Cardiac fibroblast (primary cell): Measurements from ENCODE around the gene KDM6A.

Experiments used
- DNase-seq, 2 donors: peaks; one replicate each; pipeline versions ENCODE4 v3.0.0 to v3.0.0-alpha.2; 2010; ENCODE audit warnings: low read depth in 2 of 2
- H3K4me3 ChIP-seq, 2 donors: replicated peaks in 1 of 2; 1 replicate in 1 of 2; 2 replicates in 1 of 2; pipeline ENCODE4 v1.5.1; 2011; ENCODE audit warnings: low read depth in 2 of 2, low read length in 2 of 2, mild to moderate bottlenecking in 2 of 2, moderate library complexity in 1 of 2
- TF ChIP-seq, protein P1 (sequence below): IDR thresholded peaks from one replicate; pipeline ENCODE4 v1.5.1; 2011; ENCODE audit warnings: low read depth, mild to moderate bottlenecking, low read length, inconsistent platforms

KDM6A gene

DNA sequence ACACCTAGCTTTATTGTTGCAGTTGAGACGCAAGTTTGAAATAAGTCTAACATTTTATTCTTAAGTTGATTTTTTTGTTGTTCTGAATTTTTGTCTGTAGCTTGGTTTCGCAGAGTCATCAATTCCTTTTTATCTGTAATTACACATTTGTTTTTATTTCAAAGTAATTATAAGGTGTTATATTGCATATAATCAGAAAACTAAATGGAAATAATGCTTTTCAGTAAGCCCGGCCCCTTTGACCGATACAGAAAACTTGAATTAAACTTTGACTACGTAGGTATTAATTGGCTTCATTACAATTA is 2.1 kb downstream of the KDM6A start:
- H3K4me3 ChIP-seq, result peak overlapping the region; percentile 66
- TF ChIP-seq, protein P1, sequence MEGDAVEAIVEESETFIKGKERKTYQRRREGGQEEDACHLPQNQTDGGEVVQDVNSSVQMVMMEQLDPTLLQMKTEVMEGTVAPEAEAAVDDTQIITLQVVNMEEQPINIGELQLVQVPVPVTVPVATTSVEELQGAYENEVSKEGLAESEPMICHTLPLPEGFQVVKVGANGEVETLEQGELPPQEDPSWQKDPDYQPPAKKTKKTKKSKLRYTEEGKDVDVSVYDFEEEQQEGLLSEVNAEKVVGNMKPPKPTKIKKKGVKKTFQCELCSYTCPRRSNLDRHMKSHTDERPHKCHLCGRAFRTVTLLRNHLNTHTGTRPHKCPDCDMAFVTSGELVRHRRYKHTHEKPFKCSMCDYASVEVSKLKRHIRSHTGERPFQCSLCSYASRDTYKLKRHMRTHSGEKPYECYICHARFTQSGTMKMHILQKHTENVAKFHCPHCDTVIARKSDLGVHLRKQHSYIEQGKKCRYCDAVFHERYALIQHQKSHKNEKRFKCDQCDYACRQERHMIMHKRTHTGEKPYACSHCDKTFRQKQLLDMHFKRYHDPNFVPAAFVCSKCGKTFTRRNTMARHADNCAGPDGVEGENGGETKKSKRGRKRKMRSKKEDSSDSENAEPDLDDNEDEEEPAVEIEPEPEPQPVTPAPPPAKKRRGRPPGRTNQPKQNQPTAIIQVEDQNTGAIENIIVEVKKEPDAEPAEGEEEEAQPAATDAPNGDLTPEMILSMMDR, result no peak
- no peak for DNase-seq

DNA sequence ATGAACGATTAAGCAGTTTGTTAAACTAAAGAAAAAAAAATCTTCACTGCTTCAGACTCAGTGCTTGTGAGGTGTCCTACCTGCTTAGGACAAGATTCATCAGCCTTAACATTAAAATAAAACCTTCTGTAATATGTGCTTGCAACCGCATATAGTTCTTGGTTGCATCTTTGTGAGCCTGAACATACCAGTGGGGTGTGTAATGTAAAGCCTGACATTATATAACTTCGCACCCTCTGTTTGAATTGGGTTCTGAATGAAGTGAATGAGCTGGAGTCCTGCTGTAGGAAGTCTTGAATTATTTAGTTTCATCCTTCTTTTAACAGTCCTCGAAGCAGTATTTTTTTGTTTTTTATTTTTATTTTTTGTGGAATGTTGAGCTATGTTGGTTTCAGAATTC is 3.1 kb downstream of the KDM6A start:
- TF ChIP-seq, protein P1, result no peak
- DNase-seq, result peak in 1 of 2 donors; percentile 24
- peak overlapping the region in 1 of 2 donors; percentile 18 for H3K4me3 ChIP-seq

DNA sequence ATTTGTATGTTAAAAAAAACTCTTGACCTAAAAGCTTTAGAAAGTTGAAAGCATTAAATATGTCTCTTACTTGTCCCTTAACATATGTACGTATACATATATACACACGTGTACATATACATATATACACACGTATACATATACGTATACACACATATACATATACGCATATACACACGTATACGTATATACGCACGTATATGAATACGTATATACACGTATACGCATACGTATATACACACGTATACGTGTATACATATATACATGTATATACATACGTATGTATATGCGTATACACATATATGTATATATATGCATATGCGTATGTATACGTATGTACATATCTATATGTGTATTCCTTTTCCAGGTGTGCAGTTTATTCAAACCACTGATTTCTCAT is 3.8 kb downstream of the KDM6A start:
- H3K4me3 ChIP-seq, result no peak overlapping the region
- TF ChIP-seq, protein P1, result no peak
- no peak for DNase-seq

DNA sequence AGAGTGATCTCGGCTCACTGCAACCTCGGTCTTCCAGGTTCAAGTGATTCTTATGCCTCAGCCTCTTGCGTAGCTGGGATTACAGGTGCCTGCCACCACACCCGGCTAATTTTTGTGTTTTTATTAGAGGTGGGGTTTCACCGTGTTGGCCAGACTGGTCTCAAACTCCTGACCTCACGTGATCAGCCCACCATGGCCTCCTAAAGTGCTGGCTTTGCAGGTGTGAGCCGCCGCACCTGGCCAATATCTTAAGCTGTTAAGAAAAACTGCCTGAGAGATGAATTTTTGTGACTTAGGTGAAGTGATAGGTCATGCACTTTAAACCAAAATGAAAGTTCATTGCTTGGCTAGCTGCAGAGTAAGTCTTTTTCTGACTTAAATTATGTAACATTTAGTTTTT is 5.8 kb downstream of the KDM6A start:
- no peak overlapping the region for H3K4me3 ChIP-seq
- no peak for DNase-seq
- TF ChIP-seq, protein P1, result no peak

DNA sequence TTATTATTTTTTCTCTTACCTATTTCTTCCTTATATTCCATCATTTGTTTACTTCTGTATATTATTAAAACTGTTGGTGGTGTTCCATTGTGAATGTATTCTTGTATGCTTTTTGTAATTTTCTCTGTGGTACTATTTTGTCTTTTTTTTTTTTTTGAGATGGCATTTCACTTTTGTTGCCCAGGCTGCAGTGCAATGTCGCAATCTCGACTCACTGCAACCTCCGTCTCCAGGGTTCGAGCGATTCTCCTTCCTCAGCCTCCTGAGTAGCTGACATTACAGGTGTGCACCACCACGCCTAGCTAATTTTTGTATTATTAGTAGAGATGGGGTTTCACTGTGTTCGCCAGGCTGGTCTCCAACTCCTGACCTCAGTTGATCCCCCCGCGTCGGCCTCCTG is 8.6 kb downstream of the KDM6A start:
- DNase-seq, result no peak
- TF ChIP-seq, protein P1, result no peak
- no peak overlapping the region for H3K4me3 ChIP-seq

DNA sequence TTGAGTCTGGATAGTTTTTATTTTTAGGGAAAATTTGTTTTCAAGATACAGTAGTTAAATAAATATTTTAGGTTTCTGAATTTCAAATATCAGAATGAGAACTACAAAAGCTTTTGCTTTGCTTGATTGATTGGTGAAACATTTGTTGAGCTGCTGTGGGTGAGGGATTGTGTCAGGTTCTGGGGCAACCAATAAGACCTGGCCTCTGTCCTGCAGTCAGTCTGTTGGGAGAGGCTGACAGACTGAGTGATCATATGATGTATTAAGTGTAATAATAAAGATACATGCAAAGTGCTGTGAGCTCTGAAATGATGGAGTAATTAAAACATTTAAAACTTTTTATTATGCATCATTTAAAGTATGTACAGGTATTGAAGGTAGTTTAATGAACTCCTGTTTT is 9.6 kb downstream of the KDM6A start:
- DNase-seq, result no peak
- TF ChIP-seq, protein P1, result no peak
- no peak overlapping the region for H3K4me3 ChIP-seq

DNA sequence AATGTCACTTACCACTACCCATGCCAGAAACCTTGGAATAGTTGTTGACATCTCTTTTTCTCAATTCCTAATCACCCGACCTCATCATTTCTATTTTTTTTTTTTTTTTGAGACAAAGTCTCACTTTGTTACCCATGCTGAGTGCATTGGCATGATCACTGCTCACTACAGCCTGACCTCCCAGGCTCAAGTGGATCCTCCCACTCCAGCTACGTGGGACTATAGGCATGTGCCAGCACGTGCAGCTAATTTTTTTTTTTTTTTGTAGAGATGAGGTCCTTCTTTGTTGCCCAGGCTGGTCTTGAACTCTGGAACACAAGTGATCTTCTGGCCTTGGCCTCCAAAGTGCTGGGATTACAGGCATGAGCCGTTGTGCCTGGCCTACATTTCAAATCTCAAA is 12.0 kb downstream of the KDM6A start:
- H3K4me3 ChIP-seq, result no peak overlapping the region
- TF ChIP-seq, protein P1, result no peak
- DNase-seq, result no peak
